Activated naive CD4-positive, alpha-beta T cell treated with anti-CD3 and anti-CD28 coated beads, Interleukin-2, amount 50 U/mL, for 24 hours (primary cell): Measurements from ENCODE around the gene GABBR2.

Source experiments
- H3K27ac Mint-ChIP-seq: one replicate; pipeline ENCODE4 v1.8.0; 2021; ENCODE audit warnings: mild to moderate bottlenecking, mixed read lengths
- H3K27me3 Mint-ChIP-seq: one replicate; pipeline ENCODE4 v1.8.0; 2021; ENCODE audit warnings: mixed read lengths
- H3K36me3 Mint-ChIP-seq: one replicate; pipeline ENCODE4 v1.8.0; 2021; ENCODE audit warnings: mixed read lengths
- H3K4me1 Mint-ChIP-seq: one replicate; pipeline ENCODE4 v1.8.0; 2021; ENCODE audit warnings: mixed read lengths
- H3K4me3 Mint-ChIP-seq: one replicate; pipeline ENCODE4 v1.8.0; 2021; ENCODE audit warnings: mild to moderate bottlenecking, mixed read lengths
- H3K9me3 Mint-ChIP-seq: one replicate; pipeline ENCODE4 v1.8.0; 2021; ENCODE audit warnings: mixed read lengths

The GABBR2 gene

GRCh38 chr9:98316445-98317133, 392.1 kb downstream of the GABBR2 start:
- no peaks in the 10 kb centered on the region for H3K27me3 Mint-ChIP-seq
- no peak overlapping the region for H3K27ac Mint-ChIP-seq
- H3K4me3 Mint-ChIP-seq: no peak overlapping the region
- H3K36me3 Mint-ChIP-seq: no peaks in the 10 kb centered on the region
- H3K4me1 Mint-ChIP-seq: no peaks in the 10 kb centered on the region
- H3K9me3 Mint-ChIP-seq: no peaks in the 10 kb centered on the region

- no peaks in the 10 kb centered on the region for H3K36me3 Mint-ChIP-seq
- no peaks in the 10 kb centered on the region for H3K4me1 Mint-ChIP-seq
- H3K4me3 Mint-ChIP-seq: no peak overlapping the region
- H3K27me3 Mint-ChIP-seq: no peaks in the 10 kb centered on the region
- H3K9me3 Mint-ChIP-seq: no peaks in the 10 kb centered on the region
- H3K27ac Mint-ChIP-seq: no peak overlapping the region
Measured at GRCh38 chr9:98315551-98316060, 393.1 kb downstream of the GABBR2 start.

DNA sequence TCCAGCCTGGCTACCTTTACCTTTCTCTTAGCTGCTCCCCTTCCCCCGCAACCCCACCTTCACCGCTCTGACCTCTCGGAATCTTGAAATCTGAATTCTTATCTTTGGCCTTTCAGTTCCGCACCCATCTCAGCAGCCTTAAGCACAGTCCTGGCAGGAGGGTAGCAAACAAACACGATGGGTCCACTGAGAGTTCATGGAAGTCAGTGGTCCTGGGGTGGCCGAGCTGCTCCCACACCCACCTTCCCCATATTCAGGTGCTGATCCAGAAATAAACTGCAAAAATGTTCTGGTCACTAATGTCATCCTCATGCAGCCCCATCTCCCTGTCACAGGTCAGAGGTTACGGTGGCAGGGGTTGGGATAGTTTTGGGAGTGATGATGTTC, 393.7 kb downstream of the GABBR2 start:
- no peaks in the 10 kb centered on the region for H3K27me3 Mint-ChIP-seq
- H3K4me1 Mint-ChIP-seq: no peaks in the 10 kb centered on the region
- peak overlapping the region; percentile 38 for H3K27ac Mint-ChIP-seq
- no peaks in the 10 kb centered on the region for H3K36me3 Mint-ChIP-seq
- H3K4me3 Mint-ChIP-seq: no peak overlapping the region
- H3K9me3 Mint-ChIP-seq: no peaks in the 10 kb centered on the region

GRCh38 chr9:98314381-98315066, 394.2 kb downstream of the GABBR2 start:
- H3K36me3 Mint-ChIP-seq: no peaks in the 10 kb centered on the region
- no peak overlapping the region for H3K4me3 Mint-ChIP-seq
- no peaks in the 10 kb centered on the region for H3K4me1 Mint-ChIP-seq
- peak overlapping the region; percentile 71 for H3K27ac Mint-ChIP-seq
- no peaks in the 10 kb centered on the region for H3K9me3 Mint-ChIP-seq
- H3K27me3 Mint-ChIP-seq: no peaks in the 10 kb centered on the region

- Mint-ChIP-seq H3K9me3 (no peaks in the 10 kb centered on the region), H3K4me1 (no peaks in the 10 kb centered on the region), H3K27ac (no peak overlapping the region), H3K27me3 (no peaks in the 10 kb centered on the region), H3K4me3 (no peak overlapping the region), H3K36me3 (no peaks in the 10 kb centered on the region)
Measured at GRCh38 chr9:98312365-98312764, 396.4 kb downstream of the GABBR2 start.

GRCh38 chr9:98311541-98311940, 397.2 kb downstream of the GABBR2 start:
- no peaks in the 10 kb centered on the region for H3K4me1 Mint-ChIP-seq
- H3K36me3 Mint-ChIP-seq: no peaks in the 10 kb centered on the region
- no peaks in the 10 kb centered on the region for H3K9me3 Mint-ChIP-seq
- H3K27ac Mint-ChIP-seq: no peak overlapping the region
- no peaks in the 10 kb centered on the region for H3K27me3 Mint-ChIP-seq
- no peak overlapping the region for H3K4me3 Mint-ChIP-seq

GRCh38 chr9:98310752-98311392, 397.9 kb downstream of the GABBR2 start:
- H3K9me3 Mint-ChIP-seq: no peaks in the 10 kb centered on the region
- H3K4me1 Mint-ChIP-seq: no peaks in the 10 kb centered on the region
- no peak overlapping the region for H3K27ac Mint-ChIP-seq
- no peaks in the 10 kb centered on the region for H3K36me3 Mint-ChIP-seq
- H3K4me3 Mint-ChIP-seq: no peak overlapping the region
- H3K27me3 Mint-ChIP-seq: no peaks in the 10 kb centered on the region

- H3K27me3 Mint-ChIP-seq: no peaks in the 10 kb centered on the region
- no peaks in the 10 kb centered on the region for H3K4me1 Mint-ChIP-seq
- no peak overlapping the region for H3K27ac Mint-ChIP-seq
- no peak overlapping the region for H3K4me3 Mint-ChIP-seq
- no peaks in the 10 kb centered on the region for H3K36me3 Mint-ChIP-seq
- no peaks in the 10 kb centered on the region for H3K9me3 Mint-ChIP-seq
Measured at GRCh38 chr9:98306384-98307145, 402.2 kb downstream of the GABBR2 start.

GRCh38 chr9:98304381-98304780, 404.4 kb downstream of the GABBR2 start:
- no peaks in the 10 kb centered on the region for H3K9me3 Mint-ChIP-seq
- no peaks in the 10 kb centered on the region for H3K4me1 Mint-ChIP-seq
- H3K27me3 Mint-ChIP-seq: no peaks in the 10 kb centered on the region
- H3K27ac Mint-ChIP-seq: no peak overlapping the region
- no peak overlapping the region for H3K4me3 Mint-ChIP-seq
- H3K36me3 Mint-ChIP-seq: no peaks in the 10 kb centered on the region

DNA sequence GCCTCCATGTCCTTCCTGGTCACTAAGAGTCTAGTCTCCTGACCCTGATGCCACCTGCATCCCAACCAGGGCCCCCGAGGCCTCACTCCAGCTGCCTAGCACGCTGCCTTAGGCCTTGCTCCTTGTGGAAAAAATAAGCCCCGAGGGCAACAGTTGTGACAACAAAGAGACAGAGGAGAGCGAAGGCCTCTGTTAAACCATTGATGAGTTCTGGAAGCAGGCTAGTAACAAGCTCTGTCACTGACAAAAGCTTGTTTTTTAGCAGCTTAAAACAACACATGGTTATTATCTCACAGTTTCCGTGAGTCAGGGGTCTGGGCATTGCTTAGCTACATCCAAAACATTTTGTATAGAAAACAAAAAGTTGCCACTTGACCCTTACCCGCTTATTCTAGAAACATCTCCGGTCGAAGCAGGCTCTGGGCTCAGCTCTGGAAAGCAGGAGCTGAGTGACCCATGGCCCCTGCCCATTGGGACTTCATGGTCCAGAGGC, 405.1 kb downstream of the GABBR2 start:
- Mint-ChIP-seq H3K4me3 (no peak overlapping the region), H3K36me3 (no peaks in the 10 kb centered on the region), H3K27ac (no peak overlapping the region), H3K27me3 (no peaks in the 10 kb centered on the region), H3K4me1 (no peaks in the 10 kb centered on the region), H3K9me3 (no peaks in the 10 kb centered on the region)

DNA sequence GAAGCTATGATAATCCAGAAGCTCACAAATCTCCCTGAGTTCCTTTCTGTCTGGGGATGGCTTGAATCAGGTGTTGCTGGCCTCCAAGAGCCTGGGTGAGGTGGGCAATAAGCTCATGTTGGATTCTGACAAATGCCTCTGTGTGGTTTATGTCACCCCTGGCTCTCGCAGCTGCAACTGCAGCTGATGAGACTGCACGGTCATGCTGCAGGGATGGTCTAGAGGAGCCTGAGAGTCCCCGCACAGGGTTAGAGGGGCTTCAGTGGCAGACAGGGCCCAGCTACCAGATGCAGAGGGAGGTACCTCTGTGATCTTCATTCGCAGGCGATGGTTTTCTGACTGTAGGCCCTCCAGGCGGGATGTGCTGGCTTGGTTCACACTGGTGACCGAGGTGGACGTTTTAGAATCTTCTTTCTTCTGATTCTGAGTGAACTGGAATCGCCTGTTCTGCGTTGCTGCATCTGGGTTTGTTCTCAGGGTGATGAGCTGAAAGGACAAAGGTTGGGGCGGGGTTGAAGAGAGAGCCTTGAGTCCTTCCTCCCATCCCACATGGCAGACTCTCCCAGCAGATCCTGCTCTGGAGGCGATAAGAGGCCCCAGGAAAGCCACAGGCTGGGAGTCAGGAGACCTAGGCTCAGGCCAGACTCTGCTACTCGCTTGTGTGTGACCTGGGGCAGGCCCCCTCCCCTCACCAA, 405.6 kb downstream of the GABBR2 start:
- H3K4me3 Mint-ChIP-seq: no peak overlapping the region

GRCh38 chr9:98302150-98302549, 406.6 kb downstream of the GABBR2 start:
- Mint-ChIP-seq H3K9me3 (no peaks in the 10 kb centered on the region), H3K4me1 (no peaks in the 10 kb centered on the region), H3K4me3 (no peak overlapping the region), H3K36me3 (no peaks in the 10 kb centered on the region), H3K27me3 (no peaks in the 10 kb centered on the region), H3K27ac (no peak overlapping the region)

More for the DNA sequence above, 405.6 kb downstream of the GABBR2 start:
- no peaks in the 10 kb centered on the region for H3K27me3 Mint-ChIP-seq
- no peaks in the 10 kb centered on the region for H3K36me3 Mint-ChIP-seq
- no peaks in the 10 kb centered on the region for H3K4me1 Mint-ChIP-seq
- H3K27ac Mint-ChIP-seq: no peak overlapping the region
- H3K9me3 Mint-ChIP-seq: no peaks in the 10 kb centered on the region

GRCh38 chr9:98300611-98301010, 408.1 kb downstream of the GABBR2 start:
- H3K27me3 Mint-ChIP-seq: no peaks in the 10 kb centered on the region
- H3K27ac Mint-ChIP-seq: no peak overlapping the region
- H3K4me3 Mint-ChIP-seq: no peak overlapping the region
- no peaks in the 10 kb centered on the region for H3K9me3 Mint-ChIP-seq
- no peaks in the 10 kb centered on the region for H3K36me3 Mint-ChIP-seq
- no peaks in the 10 kb centered on the region for H3K4me1 Mint-ChIP-seq

DNA sequence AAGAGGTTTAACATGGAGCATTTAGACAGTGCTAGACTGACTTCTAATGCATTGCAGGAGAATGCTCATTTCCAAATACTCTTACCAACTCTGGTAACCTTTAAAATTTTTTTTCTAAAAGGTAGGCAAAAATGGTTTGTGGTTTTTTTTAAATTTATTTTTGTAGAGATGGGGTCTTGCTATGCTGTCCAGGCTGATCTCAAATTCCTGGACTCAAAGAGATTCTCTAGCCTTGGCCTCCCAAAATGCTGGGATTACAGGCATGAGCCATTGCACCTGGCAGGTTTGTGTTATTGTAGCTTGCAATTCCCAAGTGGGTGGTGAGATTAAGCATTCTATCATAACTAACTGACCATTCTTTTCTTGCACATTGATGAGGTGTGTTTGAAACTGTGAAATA, 410.3 kb downstream of the GABBR2 start:
- Mint-ChIP-seq H3K36me3 (no peaks in the 10 kb centered on the region), H3K4me1 (no peaks in the 10 kb centered on the region), H3K27ac (no peak overlapping the region), H3K27me3 (no peaks in the 10 kb centered on the region), H3K4me3 (no peak overlapping the region), H3K9me3 (no peaks in the 10 kb centered on the region)

DNA sequence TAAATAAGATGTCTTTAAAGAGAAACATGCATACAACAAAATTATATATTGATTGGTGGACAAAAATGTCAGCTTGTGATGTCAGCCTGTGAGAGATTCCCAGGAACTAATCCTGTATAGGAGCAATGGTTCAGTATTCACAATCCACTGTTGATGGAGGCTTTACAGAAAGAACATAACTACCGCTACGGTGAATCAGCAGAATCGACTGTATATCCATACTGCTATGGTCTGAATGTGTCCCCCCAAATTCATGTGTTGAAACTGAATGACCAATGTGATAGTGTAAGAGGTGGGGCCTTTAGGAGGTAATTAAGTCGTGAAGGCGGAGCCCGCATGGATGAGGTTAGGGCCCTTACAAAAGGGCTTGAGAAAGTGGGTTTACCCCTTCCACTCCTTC, 412.9 kb downstream of the GABBR2 start:
- Mint-ChIP-seq H3K9me3 (no peaks in the 10 kb centered on the region), H3K4me3 (no peak overlapping the region), H3K27me3 (no peaks in the 10 kb centered on the region), H3K4me1 (no peaks in the 10 kb centered on the region), H3K27ac (no peak overlapping the region), H3K36me3 (no peaks in the 10 kb centered on the region)
